Gastrocnemius medialis (tissue), 4 donors: ENCODE data around the gene CCSER2.

Experiments used
- POLR2A ChIP-seq, 2 donors: fragments of 450-650 bp; IDR thresholded peaks; one replicate each; pipeline ENCODE4 v1.6.1; 2017; ENCODE audit warnings: antibody characterized with exemption in 2 of 2, mild to moderate bottlenecking in 2 of 2, moderate library complexity in 2 of 2
- TF ChIP-seq, protein P1 (sequence below), 5 experiments: fragments of 450-650 bp in 3 of 5; fragments of 200-600 bp in 2 of 5; sonication (generic) in 2 of 5; IDR thresholded peaks in 4 of 5; conservative IDR thresholded peaks in 1 of 5; 1 replicate in 4 of 5; 2 replicates in 1 of 5; pipeline ENCODE4 v1.5.1; 2016 to 2019; ENCODE audit warnings: antibody characterized with exemption in 5 of 5, mild to moderate bottlenecking in 3 of 5, moderate library complexity in 3 of 5

DNA sequence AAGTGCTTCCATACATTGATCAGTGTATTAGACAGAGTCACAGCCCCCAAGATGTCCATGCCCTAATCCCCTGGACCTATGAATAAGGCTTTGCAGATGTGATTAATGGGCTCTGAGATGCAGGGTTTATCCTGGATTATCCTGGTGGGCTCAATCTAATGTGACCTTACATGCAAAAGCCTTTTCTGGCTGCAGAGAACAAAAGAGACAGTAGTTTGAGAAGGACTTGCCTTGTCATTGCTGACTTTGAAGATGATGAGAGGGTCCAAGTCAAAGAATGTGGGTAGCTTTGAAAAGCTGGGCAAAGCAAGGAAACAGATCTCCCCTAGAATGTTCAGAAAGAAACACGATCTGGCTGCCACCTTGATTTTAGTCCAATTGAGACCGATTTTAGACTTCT is 238.7 kb downstream of the CCSER2 start:
- TF ChIP-seq, protein P1, sequence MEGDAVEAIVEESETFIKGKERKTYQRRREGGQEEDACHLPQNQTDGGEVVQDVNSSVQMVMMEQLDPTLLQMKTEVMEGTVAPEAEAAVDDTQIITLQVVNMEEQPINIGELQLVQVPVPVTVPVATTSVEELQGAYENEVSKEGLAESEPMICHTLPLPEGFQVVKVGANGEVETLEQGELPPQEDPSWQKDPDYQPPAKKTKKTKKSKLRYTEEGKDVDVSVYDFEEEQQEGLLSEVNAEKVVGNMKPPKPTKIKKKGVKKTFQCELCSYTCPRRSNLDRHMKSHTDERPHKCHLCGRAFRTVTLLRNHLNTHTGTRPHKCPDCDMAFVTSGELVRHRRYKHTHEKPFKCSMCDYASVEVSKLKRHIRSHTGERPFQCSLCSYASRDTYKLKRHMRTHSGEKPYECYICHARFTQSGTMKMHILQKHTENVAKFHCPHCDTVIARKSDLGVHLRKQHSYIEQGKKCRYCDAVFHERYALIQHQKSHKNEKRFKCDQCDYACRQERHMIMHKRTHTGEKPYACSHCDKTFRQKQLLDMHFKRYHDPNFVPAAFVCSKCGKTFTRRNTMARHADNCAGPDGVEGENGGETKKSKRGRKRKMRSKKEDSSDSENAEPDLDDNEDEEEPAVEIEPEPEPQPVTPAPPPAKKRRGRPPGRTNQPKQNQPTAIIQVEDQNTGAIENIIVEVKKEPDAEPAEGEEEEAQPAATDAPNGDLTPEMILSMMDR (IDR thresholded peaks at IDR 0.05 in 4 of 5, conservative IDR thresholded peaks at IDR 0.05 in 1 of 5): no peak
- no peak for TF ChIP-seq POLR2A (IDR thresholded peaks at IDR 0.05)
